AG10803 (cell line): ENCODE data around the gene PACRG.

Source experiments
- DNase-seq: peaks from one replicate; pipeline ENCODE4 v3.0.0; 2010; ENCODE audit warnings: low read depth
- H3K4me3 ChIP-seq: 2 replicates; pipeline ENCODE4 v1.5.1; 2011; ENCODE audit warnings: mild to moderate bottlenecking, low read length, control low read depth
- TF ChIP-seq, protein P1 (sequence below): conservative IDR thresholded peaks from 2 replicates; pipeline ENCODE4 v1.5.1; 2011; ENCODE audit warnings: mild to moderate bottlenecking, low read length, control low read depth, inconsistent platforms

The PACRG gene

DNA sequence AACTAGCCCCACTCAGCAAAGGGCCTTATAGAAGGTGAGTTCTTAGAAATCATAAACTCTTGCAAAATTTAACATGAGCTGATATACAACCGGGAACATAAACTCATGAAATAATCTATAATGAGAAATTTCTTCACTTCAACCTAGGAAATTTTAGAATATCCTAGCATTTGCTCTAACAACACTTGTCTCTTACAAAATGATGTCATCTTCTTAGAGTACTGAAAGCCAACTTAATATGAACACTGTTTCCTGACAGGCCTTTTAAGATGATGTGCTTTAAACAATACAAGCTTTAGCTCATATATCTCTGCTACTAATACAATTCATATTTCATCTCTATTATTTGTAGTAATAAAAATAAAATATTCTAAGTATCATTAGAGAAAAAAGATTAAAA, 932 bp downstream of the PACRG start:
- H3K4me3 ChIP-seq: no peak overlapping the region
- DNase-seq: no peak
- TF ChIP-seq, protein P1, sequence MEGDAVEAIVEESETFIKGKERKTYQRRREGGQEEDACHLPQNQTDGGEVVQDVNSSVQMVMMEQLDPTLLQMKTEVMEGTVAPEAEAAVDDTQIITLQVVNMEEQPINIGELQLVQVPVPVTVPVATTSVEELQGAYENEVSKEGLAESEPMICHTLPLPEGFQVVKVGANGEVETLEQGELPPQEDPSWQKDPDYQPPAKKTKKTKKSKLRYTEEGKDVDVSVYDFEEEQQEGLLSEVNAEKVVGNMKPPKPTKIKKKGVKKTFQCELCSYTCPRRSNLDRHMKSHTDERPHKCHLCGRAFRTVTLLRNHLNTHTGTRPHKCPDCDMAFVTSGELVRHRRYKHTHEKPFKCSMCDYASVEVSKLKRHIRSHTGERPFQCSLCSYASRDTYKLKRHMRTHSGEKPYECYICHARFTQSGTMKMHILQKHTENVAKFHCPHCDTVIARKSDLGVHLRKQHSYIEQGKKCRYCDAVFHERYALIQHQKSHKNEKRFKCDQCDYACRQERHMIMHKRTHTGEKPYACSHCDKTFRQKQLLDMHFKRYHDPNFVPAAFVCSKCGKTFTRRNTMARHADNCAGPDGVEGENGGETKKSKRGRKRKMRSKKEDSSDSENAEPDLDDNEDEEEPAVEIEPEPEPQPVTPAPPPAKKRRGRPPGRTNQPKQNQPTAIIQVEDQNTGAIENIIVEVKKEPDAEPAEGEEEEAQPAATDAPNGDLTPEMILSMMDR: no peak

DNA sequence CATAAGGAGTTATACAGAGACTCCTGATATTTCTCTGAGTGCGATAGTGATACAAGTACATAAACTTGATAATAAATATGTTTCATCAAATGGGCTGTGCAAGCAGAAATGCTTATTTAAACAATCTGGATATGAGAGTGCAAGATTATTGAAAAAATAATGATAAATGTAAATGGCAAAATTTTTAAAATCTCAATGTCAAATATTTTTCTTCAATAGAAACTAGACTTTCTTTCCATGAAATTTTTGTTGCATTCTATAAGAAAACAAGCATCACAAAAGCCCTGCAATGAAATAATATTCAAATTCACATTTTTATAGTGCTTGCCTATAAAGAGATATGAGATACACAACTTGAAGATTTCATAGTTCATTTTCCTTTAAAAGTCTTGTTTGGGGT, 2.7 kb downstream of the PACRG start:
- TF ChIP-seq, protein P1: no peak
- DNase-seq: no peak
- H3K4me3 ChIP-seq: no peak overlapping the region

DNA sequence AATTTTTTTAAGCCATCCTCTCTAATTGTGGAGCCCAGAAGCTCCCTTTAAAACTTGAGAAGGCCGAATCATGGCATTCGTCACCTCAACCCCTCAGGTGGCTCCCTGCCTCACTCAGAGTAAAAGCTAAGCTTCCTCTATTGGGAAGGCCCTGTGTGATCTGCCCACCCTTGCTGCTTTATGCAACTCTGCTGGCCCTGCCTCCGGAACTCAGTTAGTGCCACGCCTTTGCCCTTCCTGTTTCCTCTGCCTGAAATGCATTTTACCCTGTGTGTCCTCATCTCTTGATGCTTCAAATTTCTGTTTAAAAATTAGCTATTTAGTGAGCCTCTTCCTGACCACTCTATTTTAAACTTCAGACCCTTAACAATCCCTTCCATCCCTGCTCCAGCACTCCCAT, 5.7 kb downstream of the PACRG start:
- TF ChIP-seq, protein P1: no peak
- DNase-seq: no peak
- H3K4me3 ChIP-seq: no peak overlapping the region

DNA sequence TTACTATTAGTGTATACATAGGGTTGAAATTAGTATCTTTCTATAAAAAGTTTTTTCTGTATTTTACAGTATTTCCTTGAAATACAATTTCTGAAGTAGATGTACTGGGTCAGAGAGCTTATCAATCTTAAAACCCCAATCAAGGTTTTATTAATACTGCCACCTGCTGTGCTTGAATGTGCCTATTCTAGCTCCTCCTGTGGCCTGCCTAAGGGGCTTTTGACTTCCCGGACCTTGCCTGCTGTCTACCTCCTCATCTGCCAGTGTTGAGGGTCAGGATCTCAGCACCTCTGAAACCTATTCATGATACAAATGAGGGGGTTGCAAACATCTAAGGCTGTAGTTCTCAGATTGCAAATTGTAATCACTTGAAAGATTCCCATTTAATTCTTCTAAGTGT, 9.2 kb downstream of the PACRG start:
- DNase-seq: no peak
- no peak overlapping the region for H3K4me3 ChIP-seq
- TF ChIP-seq, protein P1: peak; percentile 9; the same call in 1 of the 2 replicates

DNA sequence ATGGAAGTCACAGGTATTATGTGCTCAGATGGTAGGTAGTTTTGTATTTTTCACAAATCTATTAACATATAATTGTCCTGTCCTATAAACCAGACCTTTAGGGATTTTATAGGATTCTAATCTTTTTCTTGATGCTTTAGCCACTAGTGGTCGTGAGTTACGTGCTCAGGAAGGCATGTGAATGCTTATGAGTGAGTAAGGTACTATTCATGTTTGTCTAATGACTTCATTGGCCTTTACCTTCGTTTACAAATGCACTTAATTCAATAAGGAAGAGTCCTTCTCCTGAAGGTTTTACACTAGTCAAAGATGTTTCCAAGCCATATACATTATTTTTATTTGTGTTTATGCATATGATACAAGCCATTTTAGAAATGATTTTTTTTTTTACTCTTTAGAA, 23.0 kb downstream of the PACRG start:
- H3K4me3 ChIP-seq: no peak overlapping the region
- no peak for DNase-seq
- TF ChIP-seq, protein P1: no peak

DNA sequence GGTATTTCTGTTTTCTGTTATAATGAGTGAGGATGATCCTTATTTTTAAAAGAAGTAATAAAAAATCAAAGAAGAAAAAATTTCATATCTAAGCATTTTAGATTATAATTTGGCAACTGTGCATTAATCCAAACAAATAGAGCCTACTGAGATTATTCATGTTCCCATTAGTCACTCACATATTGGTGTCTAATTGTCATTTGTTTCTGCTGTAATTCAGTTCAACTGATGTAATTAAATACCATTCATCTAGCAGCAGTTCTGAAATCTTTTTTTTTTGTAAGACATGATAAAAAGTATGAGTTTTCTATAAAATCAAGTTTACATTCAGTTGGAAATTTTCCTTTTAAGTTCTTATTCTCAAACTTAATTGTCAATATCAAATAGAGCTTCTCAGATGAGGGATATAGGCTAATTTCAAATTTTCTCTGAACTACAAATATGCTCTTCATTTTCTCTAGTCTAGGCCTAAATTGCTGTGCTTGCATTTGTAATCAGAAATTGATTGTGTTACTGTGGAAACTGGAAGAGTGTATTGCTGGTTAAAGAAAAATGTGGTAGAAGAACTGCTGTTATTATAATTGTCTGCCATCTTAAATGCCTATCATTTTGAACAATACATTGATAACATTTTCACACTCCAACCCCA, 23.6 kb downstream of the PACRG start:
- DNase-seq: no peak
- no peak overlapping the region for H3K4me3 ChIP-seq
- TF ChIP-seq, protein P1: no peak

DNA sequence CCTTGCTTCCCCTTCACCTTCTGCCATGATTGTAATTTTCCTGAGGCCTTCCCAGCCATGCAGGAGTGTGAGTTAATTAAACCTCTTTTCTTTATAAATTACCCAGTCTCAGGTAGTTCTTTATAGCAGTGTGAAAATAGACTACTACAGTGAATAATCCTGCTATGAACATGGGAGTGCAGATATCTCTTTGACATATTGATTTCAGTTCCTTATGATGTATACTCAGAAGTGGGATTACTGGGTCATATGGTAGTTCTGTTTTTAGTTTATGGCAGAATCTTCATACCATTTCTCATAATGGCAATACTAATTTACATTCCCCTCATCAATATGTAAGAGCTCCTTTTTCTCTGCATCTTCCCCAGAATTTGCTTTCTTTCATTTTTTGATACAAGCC, 26.0 kb downstream of the PACRG start:
- DNase-seq: no peak
- no peak overlapping the region for H3K4me3 ChIP-seq
- TF ChIP-seq, protein P1: no peak
